DOHH2 (cell line): ENCODE measurements around the gene LPIN3.

Experiments
- H3F3A ChIP-seq: fragments of 200-600 bp; sonication (generic), shearing (Covaris generic); 2 replicates; pipeline ENCODE4 v1.6.0; 2016; ENCODE audit warnings: antibody characterized with exemption, mild to moderate bottlenecking; ENCODE audit not compliant: control insufficient read depth, insufficient read depth
- H3K27ac ChIP-seq: fragments of 200-600 bp; sonication (generic); 2 replicates; pipeline ENCODE4 v1.5.1; 2014; ENCODE audit warnings: low read depth, mild to moderate bottlenecking, low read length, moderate library complexity
- H3K27me3 ChIP-seq: fragments of 200-600 bp; sonication (generic); 2 replicates; pipeline ENCODE4 v1.6.1; 2014; ENCODE audit warnings: mild to moderate bottlenecking, low read length, mixed read lengths; ENCODE audit not compliant: control insufficient read depth
- H3K36me3 ChIP-seq: fragments of 200-600 bp; sonication (generic); 2 replicates; pipeline ENCODE4 v1.6.1; 2014; ENCODE audit warnings: mild to moderate bottlenecking, low read length, moderate library complexity, mixed read lengths; ENCODE audit not compliant: control insufficient read depth
- H3K4me1 ChIP-seq: fragments of 200-600 bp; sonication (generic); 2 replicates; pipeline ENCODE4 v1.6.1; 2014; ENCODE audit warnings: mild to moderate bottlenecking, low read length, mixed read lengths; ENCODE audit not compliant: control insufficient read depth
- H3K4me2 ChIP-seq: fragments of 200-600 bp; sonication (generic); 2 replicates; pipeline ENCODE4 v1.6.0; 2014; ENCODE audit warnings: mild to moderate bottlenecking, low read length, moderate library complexity
- H3K4me3 ChIP-seq: fragments of 200-600 bp; sonication (generic); 2 replicates; pipeline ENCODE4 v1.5.1; 2014; ENCODE audit warnings: mild to moderate bottlenecking, low read length, mixed read lengths
- H3K79me2 ChIP-seq: fragments of 200-600 bp; sonication (generic); 2 replicates; pipeline ENCODE4 v1.6.1; 2014; ENCODE audit warnings: mild to moderate bottlenecking, low read length, mixed read lengths; ENCODE audit not compliant: control insufficient read depth
- H3K9me2 ChIP-seq: fragments of 200-600 bp; sonication (generic); replicated peaks from 2 replicates; pipeline ENCODE4 v1.6.1; 2014; ENCODE audit warnings: mild to moderate bottlenecking, low read length, mixed read lengths; ENCODE audit not compliant: control insufficient read depth
- H3K9me3 ChIP-seq: fragments of 200-600 bp; sonication (generic); 2 replicates; pipeline ENCODE4 v1.6.1; 2014; ENCODE audit warnings: antibody characterized with exemption, low read length, mixed read lengths; ENCODE audit not compliant: control insufficient read depth, insufficient read depth
- H4K20me1 ChIP-seq: fragments of 200-600 bp; sonication (generic); 2 replicates; pipeline ENCODE4 v1.6.0; 2014; ENCODE audit warnings: low read depth, mild to moderate bottlenecking, antibody characterized with exemption, low read length, moderate library complexity; ENCODE audit not compliant: control insufficient read depth, insufficient read depth
- EZH2phosphoT487 ChIP-seq: fragments of 200-600 bp; sonication (generic); IDR thresholded peaks from 2 replicates; pipeline ENCODE4 v1.6.1; 2017; ENCODE audit warnings: borderline replicate concordance, mild to moderate bottlenecking, antibody characterized with exemption, low read length, moderate library complexity, mixed read lengths
- TF ChIP-seq, protein P1 (sequence below): fragments of 200-600 bp; sonication (generic); IDR thresholded peaks from one replicate; pipeline ENCODE4 v1.5.1; 2014; ENCODE audit warnings: antibody characterized with exemption, mild to moderate bottlenecking, low read depth, low read length; ENCODE audit not compliant: poor library complexity, severe bottlenecking

Gene LPIN3

DNA sequence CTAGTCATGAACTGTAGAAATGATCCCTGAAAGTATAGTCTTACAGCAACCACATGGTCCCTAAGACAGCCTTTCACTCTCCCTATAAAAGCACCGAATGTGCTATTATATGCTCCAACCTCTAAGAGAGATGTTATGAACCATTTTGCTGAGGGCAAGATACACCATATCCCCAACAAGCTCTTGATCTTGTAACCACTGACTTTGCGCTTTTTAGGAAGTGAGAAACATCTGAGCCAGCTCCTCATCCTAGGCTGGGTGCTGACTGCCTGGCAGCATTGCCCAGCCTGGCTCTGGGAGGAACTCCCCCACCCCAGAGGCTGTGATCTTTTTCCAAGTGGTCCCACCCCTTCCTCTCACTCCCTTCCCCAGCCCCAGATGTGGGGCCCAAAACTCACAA lies 29.1 kb downstream of the LPIN3 start:
- Histone ChIP-seq H3F3A (no peaks in the 10 kb centered on the region), H3K27ac (no peak overlapping the region), H3K9me3 (0 out of 2 replicates have a peak, but pooled peaks cover 4% of the 10 kb centered on the region), H3K4me2 (no peak overlapping the region), H4K20me1 (no peaks in the 10 kb centered on the region), H3K4me3 (no peak overlapping the region), H3K27me3 (no peaks in the 10 kb centered on the region), H3K79me2 (no peaks in the 10 kb centered on the region), H3K36me3 (no peaks in the 10 kb centered on the region), H3K9me2 (no peaks in the 10 kb centered on the region), H3K4me1 (no peaks in the 10 kb centered on the region)
- TF ChIP-seq EZH2phosphoT487: no peak
- TF ChIP-seq, protein P1, sequence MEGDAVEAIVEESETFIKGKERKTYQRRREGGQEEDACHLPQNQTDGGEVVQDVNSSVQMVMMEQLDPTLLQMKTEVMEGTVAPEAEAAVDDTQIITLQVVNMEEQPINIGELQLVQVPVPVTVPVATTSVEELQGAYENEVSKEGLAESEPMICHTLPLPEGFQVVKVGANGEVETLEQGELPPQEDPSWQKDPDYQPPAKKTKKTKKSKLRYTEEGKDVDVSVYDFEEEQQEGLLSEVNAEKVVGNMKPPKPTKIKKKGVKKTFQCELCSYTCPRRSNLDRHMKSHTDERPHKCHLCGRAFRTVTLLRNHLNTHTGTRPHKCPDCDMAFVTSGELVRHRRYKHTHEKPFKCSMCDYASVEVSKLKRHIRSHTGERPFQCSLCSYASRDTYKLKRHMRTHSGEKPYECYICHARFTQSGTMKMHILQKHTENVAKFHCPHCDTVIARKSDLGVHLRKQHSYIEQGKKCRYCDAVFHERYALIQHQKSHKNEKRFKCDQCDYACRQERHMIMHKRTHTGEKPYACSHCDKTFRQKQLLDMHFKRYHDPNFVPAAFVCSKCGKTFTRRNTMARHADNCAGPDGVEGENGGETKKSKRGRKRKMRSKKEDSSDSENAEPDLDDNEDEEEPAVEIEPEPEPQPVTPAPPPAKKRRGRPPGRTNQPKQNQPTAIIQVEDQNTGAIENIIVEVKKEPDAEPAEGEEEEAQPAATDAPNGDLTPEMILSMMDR: no peak

DNA sequence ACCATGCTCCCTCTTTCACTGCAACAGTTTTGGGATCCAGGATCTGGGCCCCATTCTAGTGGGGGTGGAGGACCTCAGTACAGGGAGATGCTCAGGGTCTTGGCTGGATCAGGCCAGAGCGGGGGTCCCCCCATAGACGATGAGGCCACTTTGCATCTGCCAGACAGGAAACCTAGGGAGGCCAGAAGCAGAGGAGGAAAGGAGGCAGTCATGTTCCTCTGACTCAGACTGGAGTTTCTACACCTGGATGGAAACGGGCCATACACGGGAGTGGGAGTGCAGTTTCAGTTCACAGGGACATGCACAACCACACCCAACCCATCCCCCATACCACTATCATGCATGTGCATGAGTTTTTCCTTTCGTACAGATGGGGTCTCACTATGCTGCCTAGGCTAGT lies 29.6 kb downstream of the LPIN3 start:
- no peak for TF ChIP-seq EZH2phosphoT487
- TF ChIP-seq, protein P1: no peak
- Histone ChIP-seq H3K79me2 (no peaks in the 10 kb centered on the region), H3K9me3 (0 out of 2 replicates have a peak, but pooled peaks cover 4% of the 10 kb centered on the region), H3K27me3 (no peaks in the 10 kb centered on the region), H3K4me3 (no peak overlapping the region), H3K27ac (no peak overlapping the region), H3K36me3 (no peaks in the 10 kb centered on the region), H4K20me1 (no peaks in the 10 kb centered on the region), H3F3A (no peaks in the 10 kb centered on the region), H3K4me2 (no peak overlapping the region), H3K4me1 (no peaks in the 10 kb centered on the region), H3K9me2 (no peaks in the 10 kb centered on the region)

DNA sequence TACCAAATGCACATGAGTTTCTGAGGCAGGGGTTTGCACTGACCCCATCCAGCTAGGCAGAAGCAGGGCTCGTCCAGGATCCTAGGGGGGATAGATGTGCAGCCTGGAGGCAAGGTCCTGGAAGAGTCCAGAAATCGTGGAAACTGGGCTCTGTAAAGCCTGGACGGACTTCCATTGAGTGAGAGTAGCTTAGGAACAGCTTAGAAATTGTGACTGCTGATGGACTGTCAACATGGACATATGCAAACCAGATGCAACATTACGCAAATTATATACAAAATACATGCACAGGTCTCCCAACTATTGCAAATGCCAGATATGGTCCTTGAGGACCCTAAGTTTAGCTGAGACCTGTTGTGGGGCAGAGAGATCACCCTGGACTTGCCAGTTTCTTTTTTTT lies 30.8 kb downstream of the LPIN3 start:
- Histone ChIP-seq H3K9me3 (0 out of 2 replicates have a peak, but pooled peaks cover 4% of the 10 kb centered on the region), H3K9me2 (no peaks in the 10 kb centered on the region), H3K36me3 (no peaks in the 10 kb centered on the region), H3K4me2 (no peak overlapping the region), H3K79me2 (no peaks in the 10 kb centered on the region), H4K20me1 (no peaks in the 10 kb centered on the region), H3K27me3 (no peaks in the 10 kb centered on the region), H3K27ac (no peak overlapping the region), H3F3A (no peaks in the 10 kb centered on the region), H3K4me1 (no peaks in the 10 kb centered on the region), H3K4me3 (no peak overlapping the region)
- TF ChIP-seq EZH2phosphoT487: no peak
- TF ChIP-seq, protein P1: no peak
